ENCODE results near the gene GCLC. TPM values are rescaled to one million over a fixed set of nuclear protein-coding genes. Genes with fewer than 3 reads are reported as not detected.

The GCLC gene
- total RNA-seq, 1 experiment from 2014 or later: 37.2 TPM

DNA sequence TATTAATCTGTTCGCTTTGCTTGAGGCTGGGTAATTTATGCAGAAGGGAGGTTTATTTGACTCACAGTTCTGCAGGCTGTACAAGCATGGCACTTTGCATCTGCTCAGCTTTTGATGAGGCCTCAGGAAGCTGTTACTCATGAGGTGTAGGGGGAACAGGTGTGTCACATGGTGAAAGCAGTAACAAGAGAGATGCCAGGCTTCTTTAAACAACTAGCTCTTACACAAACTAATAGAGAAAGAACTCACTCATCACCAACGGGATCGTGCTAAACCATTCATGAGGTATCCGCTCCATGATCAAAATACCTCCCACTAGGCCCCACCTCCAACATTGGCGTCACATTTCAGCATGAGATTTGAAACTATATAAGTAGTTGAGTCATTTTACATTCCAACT is 34.4 kb upstream of the GCLC start:
- TF ChIP-seq, protein P1, sequence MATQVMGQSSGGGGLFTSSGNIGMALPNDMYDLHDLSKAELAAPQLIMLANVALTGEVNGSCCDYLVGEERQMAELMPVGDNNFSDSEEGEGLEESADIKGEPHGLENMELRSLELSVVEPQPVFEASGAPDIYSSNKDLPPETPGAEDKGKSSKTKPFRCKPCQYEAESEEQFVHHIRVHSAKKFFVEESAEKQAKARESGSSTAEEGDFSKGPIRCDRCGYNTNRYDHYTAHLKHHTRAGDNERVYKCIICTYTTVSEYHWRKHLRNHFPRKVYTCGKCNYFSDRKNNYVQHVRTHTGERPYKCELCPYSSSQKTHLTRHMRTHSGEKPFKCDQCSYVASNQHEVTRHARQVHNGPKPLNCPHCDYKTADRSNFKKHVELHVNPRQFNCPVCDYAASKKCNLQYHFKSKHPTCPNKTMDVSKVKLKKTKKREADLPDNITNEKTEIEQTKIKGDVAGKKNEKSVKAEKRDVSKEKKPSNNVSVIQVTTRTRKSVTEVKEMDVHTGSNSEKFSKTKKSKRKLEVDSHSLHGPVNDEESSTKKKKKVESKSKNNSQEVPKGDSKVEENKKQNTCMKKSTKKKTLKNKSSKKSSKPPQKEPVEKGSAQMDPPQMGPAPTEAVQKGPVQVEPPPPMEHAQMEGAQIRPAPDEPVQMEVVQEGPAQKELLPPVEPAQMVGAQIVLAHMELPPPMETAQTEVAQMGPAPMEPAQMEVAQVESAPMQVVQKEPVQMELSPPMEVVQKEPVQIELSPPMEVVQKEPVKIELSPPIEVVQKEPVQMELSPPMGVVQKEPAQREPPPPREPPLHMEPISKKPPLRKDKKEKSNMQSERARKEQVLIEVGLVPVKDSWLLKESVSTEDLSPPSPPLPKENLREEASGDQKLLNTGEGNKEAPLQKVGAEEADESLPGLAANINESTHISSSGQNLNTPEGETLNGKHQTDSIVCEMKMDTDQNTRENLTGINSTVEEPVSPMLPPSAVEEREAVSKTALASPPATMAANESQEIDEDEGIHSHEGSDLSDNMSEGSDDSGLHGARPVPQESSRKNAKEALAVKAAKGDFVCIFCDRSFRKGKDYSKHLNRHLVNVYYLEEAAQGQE (IDR thresholded peaks at IDR 0.05; ENCODE audit: insufficient read depth in 1 of 2, low read depth in 2 of 2, low read length in 1 of 2): no peak
- no peak for TF ChIP-seq SIN3A (IDR thresholded peaks at IDR 0.05; ENCODE audit: borderline replicate concordance, insufficient read depth, low read depth, low read length)
- no peak for TF ChIP-seq CTCF (IDR thresholded peaks at IDR 0.05)
- no peak for TF ChIP-seq TCF7L2 (IDR thresholded peaks at IDR 0.05; ENCODE audit: low read depth, low read length)
- TF ChIP-seq POLR2AphosphoS5 (IDR thresholded peaks at IDR 0.05; ENCODE audit: low read depth, low read length): no peak
- DNase-seq (ENCODE audit: low read depth, low spot score) (no peak), ATAC-seq (no peak)
- no TSS peak for BruUV-seq (replicated peaks)
- in situ Hi-C loops (cut with HindIII; ENCODE audit: low pct_unique_long_range_greater_than_20kb, low sequenced_read_pairs): no loop called here
- POLR2A ChIA-PET: interaction anchor here (0.7 kb wide), 1 partner anchor 47 kb away, joined by 3 read pairs; no protein-coding TSS in a partner anchor
- no peaks in the 10 kb centered on the region for H3K9me3 ChIP-seq (ENCODE audit: control insufficient read depth, insufficient read depth, low read depth, low read length)
- intact Hi-C loops (cut with micrococcal nuclease; ENCODE audit: unreplicated experiment): no loop called here
- CTCF ChIA-PET: no interaction called here
- no peak overlapping the region for H3K27ac ChIP-seq (ENCODE audit: low read length)
- no peak overlapping the region for H3K4me3 ChIP-seq (ENCODE audit: low read depth in 2 of 2, low read length in 2 of 2)
- no peaks in the 10 kb centered on the region for H3K36me3 ChIP-seq (ENCODE audit: control insufficient read depth, insufficient read depth, low read length)
- H3K27me3 ChIP-seq (ENCODE audit: control insufficient read depth, insufficient read depth, low read length): no peaks in the 10 kb centered on the region
- H3K4me1 ChIP-seq (ENCODE audit: control insufficient read depth, insufficient read depth, low read length): no peaks in the 10 kb centered on the region

GRCh38 chr6:53578371-53578770 is 33.5 kb upstream of the GCLC start:
- DNase-seq (ENCODE audit: low read depth, low spot score): no peak
- TF ChIP-seq SIN3A (IDR thresholded peaks at IDR 0.05; ENCODE audit: borderline replicate concordance, insufficient read depth, low read depth, low read length) (no peak), CTCF (IDR thresholded peaks at IDR 0.05) (no peak), POLR2AphosphoS5 (IDR thresholded peaks at IDR 0.05; ENCODE audit: low read depth, low read length) (no peak), TCF7L2 (IDR thresholded peaks at IDR 0.05; ENCODE audit: low read depth, low read length) (no peak)
- TF ChIP-seq, protein P1 (IDR thresholded peaks at IDR 0.05; ENCODE audit: insufficient read depth in 1 of 2, low read depth in 2 of 2, low read length in 1 of 2): no peak
- CTCF ChIA-PET: no interaction called here

More at GRCh38 chr6:53578371-53578770, 33.5 kb upstream of the GCLC start:
- Histone ChIP-seq H3K36me3 (ENCODE audit: control insufficient read depth, insufficient read depth, low read length) (no peaks in the 10 kb centered on the region), H3K27me3 (ENCODE audit: control insufficient read depth, insufficient read depth, low read length) (no peaks in the 10 kb centered on the region), H3K4me1 (ENCODE audit: control insufficient read depth, insufficient read depth, low read length) (no peaks in the 10 kb centered on the region), H3K4me3 (ENCODE audit: low read depth in 2 of 2, low read length in 2 of 2) (no peak overlapping the region), H3K9me3 (ENCODE audit: control insufficient read depth, insufficient read depth, low read depth, low read length) (no peaks in the 10 kb centered on the region), H3K27ac (ENCODE audit: low read length) (no peak overlapping the region)
- intact Hi-C loops (cut with micrococcal nuclease; ENCODE audit: unreplicated experiment): no loop called here
- POLR2A ChIA-PET: no interaction called here
- in situ Hi-C loops (cut with HindIII; ENCODE audit: low pct_unique_long_range_greater_than_20kb, low sequenced_read_pairs): no loop called here
- ATAC-seq: no peak
- no TSS peak for BruUV-seq (replicated peaks)

Measured in Panc1 (cell line).